ENCODE results near the gene TAF1B.

Gene TAF1B

DNA sequence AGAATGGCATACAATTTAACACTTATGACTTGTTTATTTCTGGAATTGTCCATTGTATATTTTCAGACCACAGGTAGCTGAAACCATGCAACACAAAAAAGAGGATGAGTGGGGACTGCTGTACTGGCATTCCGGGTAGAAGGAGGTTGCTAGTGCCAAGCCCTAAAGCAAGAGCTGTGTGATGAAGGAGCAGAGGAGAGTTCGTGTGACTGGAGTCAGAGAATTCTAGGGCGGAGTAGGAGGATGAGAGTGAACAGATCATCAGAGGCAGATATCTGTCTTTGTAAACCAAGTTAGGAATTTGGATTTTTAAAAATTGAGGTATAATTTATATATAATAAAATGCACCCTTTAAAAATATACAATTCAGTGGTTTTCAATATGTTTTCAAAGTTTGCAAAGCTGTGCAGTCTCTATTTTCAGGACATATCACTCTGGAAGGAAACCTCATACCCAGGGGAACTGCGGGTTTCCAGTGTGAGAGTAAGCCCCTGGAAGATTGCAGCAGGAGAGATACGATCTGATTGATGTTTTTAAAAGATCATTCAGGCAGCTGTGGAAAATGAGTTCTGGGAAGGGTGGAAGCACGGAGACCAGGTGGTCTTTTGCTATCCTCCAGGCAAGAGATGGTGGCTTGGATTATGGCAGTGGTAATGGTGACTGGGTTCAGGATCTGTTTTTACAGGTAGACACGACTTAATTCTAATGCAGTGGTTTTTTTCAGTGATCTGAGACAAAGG is 36.4 kb downstream of the TAF1B start:
- TF ChIP-seq, protein P1, sequence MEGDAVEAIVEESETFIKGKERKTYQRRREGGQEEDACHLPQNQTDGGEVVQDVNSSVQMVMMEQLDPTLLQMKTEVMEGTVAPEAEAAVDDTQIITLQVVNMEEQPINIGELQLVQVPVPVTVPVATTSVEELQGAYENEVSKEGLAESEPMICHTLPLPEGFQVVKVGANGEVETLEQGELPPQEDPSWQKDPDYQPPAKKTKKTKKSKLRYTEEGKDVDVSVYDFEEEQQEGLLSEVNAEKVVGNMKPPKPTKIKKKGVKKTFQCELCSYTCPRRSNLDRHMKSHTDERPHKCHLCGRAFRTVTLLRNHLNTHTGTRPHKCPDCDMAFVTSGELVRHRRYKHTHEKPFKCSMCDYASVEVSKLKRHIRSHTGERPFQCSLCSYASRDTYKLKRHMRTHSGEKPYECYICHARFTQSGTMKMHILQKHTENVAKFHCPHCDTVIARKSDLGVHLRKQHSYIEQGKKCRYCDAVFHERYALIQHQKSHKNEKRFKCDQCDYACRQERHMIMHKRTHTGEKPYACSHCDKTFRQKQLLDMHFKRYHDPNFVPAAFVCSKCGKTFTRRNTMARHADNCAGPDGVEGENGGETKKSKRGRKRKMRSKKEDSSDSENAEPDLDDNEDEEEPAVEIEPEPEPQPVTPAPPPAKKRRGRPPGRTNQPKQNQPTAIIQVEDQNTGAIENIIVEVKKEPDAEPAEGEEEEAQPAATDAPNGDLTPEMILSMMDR (IDR thresholded peaks at IDR 0.05; ENCODE audit: low read depth, low read length), result no peak
- no peak for DNase-seq (ENCODE audit: low read depth in 2 of 2)
- H3K4me3 ChIP-seq (replicated peaks in 1 of 2; ENCODE audit: low read depth in 2 of 2, low read length in 2 of 2), result no peak overlapping the region

DNA sequence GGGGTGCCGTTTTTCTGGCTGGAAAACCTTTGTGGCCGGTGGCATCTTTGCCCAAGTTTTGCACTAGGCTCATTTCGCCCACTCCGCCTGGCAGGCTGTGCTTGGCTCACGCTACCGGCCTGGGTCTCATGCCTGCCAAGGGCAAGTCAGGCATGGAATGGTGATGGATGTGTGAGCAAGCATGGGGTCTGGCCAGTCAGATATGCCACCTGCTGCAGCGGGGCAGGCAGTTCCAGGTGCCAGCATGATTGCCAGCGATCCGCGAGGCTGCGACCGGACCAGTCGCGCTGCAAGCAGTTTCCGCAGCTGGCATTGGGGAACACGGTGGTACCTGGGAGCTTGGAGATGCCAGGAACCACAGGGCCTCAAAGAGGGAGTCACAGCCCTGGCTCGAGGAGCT is 40.6 kb downstream of the TAF1B start:
- no peak overlapping the region for H3K4me3 ChIP-seq (replicated peaks in 1 of 2; ENCODE audit: low read depth in 2 of 2, low read length in 2 of 2)
- TF ChIP-seq, protein P1 (IDR thresholded peaks at IDR 0.05; ENCODE audit: low read depth, low read length), result no peak
- no peak for DNase-seq (ENCODE audit: low read depth in 2 of 2)

DNA sequence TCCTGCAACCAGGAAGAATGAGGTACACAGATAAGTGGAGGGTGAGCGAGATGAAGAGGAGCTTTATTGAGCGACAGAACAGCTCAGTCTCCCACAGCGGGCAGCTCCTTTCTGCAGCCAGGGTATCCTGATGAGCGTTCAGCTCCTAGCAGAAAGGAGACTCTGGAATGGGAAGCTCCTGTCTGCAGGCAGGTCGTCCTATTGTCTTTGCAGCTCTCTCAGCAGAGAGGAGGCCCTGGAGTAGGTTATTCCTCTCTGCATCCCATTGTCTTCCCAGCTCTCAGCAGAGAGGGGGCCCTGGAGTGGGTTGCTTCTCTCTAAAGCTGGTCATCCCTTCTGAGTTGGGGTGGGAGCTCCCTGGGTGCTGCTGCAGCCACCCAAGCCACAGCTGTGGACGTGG is 41.2 kb downstream of the TAF1B start:
- DNase-seq (ENCODE audit: low read depth in 2 of 2), result no peak
- H3K4me3 ChIP-seq (replicated peaks in 1 of 2; ENCODE audit: low read depth in 2 of 2, low read length in 2 of 2), result no peak overlapping the region
- TF ChIP-seq, protein P1 (IDR thresholded peaks at IDR 0.05; ENCODE audit: low read depth, low read length), result no peak

DNA sequence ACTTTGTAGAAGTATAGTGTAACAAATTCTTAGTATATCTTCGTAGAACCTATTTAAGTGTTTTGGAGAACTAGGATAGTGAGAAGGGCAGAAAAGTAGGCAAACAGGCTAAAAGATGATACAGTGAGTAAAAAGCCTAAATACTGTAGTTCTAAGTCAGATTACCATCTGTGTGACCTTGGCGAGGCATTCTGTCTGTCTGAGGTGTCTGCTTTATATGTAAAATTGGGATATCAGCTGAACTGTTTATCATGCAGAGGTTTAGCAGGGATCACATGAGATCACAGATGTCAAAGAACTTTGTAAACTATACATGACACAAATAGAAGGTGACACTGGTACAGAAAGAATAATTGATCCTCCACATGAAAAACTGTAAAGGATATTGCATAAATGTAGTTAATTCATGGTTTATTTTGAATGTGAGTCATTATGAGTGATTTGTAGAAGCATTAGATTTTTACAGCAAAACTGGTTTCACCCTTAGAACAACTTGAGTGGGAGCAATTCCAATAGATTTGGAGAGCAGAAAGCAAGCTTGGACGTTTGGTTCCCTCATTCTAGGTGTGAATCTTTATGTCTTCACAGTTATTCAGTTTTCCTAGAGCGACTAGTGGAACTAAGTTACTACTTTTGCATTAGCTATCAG is 41.9 kb downstream of the TAF1B start:
- peak; percentile 6 to 37 for DNase-seq (ENCODE audit: low read depth in 2 of 2)
- no peak overlapping the region for H3K4me3 ChIP-seq (replicated peaks in 1 of 2; ENCODE audit: low read depth in 2 of 2, low read length in 2 of 2)
- TF ChIP-seq, protein P1 (IDR thresholded peaks at IDR 0.05; ENCODE audit: low read depth, low read length), result no peak

DNA sequence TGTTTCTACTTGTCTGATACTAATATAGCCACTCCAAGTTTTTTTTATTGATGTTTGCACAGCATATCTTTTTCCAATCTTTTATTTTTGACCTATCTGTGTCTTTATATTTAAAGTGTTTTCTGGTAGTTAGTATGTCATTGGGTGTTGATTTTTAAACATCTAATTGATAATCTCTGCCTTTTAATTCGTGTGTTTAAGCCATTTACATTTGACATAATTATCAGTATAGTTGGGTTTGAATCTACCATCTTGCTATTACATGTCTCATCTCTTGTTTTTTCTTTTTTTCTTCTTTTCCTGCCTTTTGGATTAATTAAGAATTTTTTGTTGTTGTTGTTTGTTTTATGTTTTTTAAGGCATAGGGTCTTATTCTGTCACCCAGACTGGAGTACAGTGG is 44.2 kb downstream of the TAF1B start:
- DNase-seq (ENCODE audit: low read depth in 2 of 2), result no peak
- TF ChIP-seq, protein P1 (IDR thresholded peaks at IDR 0.05; ENCODE audit: low read depth, low read length), result no peak

DNA sequence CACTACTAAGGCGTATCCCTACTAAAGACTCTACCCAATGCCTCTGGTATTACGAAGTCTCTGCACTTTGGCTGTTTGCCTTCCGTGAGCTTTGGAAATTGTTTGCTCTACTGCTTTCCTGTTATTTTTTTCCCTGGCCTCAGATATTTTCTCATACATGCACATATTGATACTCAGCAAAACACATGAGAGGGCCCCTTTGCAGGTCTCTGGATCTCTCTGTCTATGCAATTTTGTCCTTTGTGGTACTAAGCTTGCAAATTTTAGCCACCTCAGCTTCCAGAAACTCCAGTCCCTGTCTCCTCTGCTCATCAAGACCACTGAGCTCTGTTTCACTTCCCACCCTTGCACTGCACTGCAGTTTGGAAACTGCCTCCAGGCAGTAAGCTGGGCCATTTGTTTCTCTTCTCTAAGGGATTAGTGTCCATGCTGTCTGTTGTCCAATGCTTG is 46.6 kb downstream of the TAF1B start:
- DNase-seq (ENCODE audit: low read depth in 2 of 2), result no peak
- H3K4me3 ChIP-seq (replicated peaks in 1 of 2; ENCODE audit: low read depth in 2 of 2, low read length in 2 of 2), result no peak overlapping the region
- TF ChIP-seq, protein P1 (IDR thresholded peaks at IDR 0.05; ENCODE audit: low read depth, low read length), result no peak

More for the DNA sequence above, 44.2 kb downstream of the TAF1B start:
- no peak overlapping the region for H3K4me3 ChIP-seq (replicated peaks in 1 of 2; ENCODE audit: low read depth in 2 of 2, low read length in 2 of 2)

All from cardiac fibroblast (primary cell).